GM19467 (cell line): ENCODE measurements around the gene SNAP47.

Experiments
- ATAC-seq: cut with Tn5 transposase; IDR thresholded peaks from one replicate; pipeline ENCODE4 v1.9.1; 2021; ENCODE audit warnings: mild to moderate bottlenecking, moderate library complexity; ENCODE audit not compliant: unreplicated experiment

The SNAP47 gene

DNA sequence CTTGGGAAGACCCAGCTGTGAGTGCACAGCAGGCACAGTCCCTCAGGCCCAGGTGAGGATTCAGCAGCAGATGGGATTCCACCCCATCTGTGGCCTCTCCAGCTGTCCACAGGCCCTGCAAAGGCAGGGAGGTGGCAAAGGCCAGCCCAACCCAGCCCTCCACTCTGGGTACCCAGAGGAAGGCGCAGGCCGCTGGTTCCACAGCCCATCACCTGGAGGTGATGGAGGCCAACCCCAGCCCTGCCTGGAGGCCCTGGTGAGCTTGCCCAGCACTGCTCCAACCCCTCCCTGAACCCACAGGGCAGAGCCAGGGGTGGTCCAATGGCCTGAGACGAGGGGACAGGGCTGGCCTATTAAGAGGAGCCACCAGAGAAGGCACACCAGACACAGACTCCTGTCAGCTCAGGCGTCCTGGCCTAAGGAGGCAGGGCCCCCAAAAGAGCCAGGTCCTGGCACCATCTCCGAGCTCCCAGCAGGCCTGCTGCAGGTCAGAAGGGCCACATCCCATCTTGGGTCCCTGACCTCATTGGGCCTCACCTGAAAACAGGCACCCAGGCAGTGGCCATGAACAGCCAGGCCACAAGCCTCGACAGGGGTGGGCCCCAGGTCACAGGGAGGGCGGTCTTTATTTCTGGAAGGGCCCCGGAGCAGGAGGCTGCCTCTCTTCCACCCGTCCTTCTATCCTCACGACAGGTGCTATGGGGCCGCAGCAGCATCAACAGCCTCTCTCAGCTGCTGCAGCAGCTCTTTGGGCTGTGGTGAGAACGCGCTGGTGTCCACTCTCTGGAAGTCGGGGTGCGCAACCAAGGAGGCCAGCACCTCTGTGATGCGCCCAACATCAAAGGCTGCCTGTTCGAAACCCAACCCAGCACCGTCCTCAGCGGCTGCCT is 3.3 kb upstream of the SNAP47 start:
- ATAC-seq = no peak

DNA sequence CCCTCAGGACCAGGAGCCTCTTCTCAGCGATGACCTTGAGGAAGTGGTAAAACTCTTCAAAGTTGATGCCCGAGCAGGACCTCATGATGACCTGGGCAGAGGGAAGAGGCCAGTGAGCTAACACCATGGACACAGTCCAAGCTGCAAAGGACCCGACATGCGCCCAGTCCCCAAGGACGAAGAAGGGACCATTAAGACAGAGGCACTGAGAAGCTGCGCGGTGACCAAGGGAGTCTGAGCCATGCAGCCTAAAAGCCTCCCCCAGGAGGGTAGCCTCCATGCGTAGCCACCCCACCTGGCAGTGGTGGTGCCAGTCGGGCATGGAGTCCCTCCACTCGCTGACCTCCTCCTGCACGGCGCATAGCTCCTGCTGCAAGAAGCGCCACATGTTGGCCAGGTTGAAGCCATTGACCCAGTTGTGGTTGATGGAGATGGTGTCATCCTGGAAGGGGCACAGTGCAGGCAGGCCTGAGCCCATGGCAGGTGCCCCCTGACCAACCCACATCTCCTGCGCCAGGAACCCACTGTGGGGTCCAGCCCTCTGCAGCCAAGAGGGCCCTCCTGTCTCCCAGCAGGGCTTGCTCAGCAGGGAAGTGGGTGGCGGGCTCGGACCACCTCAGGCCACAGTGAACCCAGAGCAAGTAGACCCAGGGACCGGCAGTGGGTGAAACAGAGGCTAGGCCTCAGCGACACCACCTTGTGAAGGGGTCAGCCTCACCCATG is 2.5 kb upstream of the SNAP47 start:
- ATAC-seq = no peak

DNA sequence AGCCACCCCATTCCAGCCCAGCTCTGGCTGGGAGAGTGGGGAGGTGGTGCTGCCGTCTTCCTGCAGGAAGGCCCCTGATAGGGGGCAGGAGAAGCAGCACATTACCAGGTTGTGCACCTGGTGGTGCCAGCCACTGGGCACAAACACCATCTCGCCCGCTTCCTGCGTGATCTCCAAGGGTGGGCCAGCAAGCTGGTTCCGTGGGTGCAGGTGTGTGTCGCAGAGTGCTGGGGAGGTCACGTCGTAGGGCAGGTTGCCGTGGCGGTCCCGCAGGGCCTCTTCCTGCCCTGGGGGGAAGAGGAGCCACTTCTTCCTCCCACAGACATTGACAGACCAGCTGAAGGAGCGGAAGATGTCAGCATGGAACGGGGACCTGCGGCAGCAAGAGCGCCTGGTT is 1.9 kb upstream of the SNAP47 start:
- no peak for ATAC-seq

DNA sequence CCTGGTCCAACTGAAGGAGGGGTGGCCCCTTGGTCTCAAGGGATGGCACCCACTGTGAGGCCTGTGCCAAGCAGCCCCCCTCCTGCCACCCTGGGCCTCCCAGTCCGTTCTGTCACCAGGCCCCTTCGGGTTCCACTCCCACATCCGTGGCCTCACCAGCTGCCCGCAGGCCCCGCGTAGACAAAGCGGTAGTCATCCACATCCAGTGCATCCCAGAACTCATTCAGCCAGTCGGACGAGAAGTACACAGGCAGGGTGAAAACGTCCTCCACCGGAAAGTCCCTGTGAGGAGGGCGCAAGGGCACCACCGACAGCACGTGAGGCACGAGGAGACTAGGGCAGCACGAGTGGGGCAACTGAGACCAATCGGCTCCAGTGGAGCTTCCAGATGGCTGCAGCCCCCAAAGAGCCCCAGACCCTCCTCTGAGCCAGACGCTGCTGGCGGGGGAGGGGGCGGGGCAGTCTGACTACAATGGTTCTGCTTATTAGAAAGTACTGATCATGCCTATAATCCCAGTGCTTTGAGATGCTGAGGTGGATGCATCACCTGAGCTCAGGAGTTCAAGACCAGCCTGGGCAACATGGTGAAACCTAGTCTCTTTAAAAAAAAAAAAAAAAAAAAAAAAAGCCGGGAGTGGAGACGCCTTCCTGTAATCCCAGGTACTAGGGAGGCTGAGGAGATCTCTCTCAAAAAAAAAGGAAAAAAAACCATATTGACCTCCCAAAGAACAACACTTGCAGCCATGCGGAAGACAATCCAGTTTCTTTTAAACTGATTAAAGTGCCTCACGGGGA is 1.3 kb upstream of the SNAP47 start:
- ATAC-seq = no peak

DNA sequence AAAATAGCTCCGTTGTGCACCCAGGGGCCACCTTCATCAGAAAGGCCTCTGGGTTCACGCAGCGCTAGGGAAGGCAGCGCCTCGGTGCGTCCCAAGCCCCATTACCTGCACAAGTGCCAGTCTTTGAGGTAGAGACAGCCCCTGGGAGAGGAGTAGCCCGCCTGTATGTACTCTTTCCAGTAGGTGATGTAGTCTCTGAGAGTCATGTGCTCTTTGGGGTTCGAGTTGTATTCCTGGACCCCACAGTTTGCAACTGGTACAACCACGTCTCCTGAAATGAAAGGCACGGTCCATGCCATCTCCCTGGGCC is 734 bp upstream of the SNAP47 start:
- peak; percentile 1 for ATAC-seq

DNA sequence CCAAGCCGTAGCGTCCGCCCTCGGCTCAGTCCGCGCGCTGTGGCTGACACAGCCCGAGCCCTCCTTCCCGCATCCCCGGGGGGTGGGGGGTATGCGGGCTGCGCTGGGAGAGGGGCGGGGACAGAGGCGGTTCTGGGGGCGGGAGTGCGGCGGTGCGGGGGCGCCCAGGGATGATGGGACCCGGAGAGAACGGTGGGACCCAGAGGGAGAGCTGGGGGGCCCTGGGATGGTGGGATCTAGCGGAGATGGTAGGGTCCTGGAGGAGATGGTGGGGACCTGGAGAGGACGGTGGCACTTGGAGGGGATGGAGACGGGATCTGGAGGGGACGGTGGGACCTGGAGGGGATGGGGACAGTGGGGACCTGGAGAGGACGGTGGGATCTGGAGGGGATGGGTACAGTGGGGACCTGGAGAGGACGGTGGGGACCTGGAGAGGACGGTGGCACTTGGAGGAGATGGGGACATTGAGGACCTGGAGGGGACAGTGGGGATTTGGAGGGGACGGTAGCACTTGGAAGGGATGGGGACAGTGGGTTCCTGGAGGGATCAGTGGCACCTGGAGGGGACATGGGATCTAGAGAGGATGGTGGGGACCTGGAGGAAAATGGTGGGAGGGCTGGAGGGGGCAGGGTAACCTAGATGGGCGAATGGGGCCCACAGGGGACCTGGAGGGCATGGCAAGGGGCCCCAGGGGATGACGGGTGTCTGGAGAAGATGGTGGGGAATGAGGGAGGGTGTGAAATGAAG is 477 bp downstream of the SNAP47 start:
- no peak for ATAC-seq

DNA sequence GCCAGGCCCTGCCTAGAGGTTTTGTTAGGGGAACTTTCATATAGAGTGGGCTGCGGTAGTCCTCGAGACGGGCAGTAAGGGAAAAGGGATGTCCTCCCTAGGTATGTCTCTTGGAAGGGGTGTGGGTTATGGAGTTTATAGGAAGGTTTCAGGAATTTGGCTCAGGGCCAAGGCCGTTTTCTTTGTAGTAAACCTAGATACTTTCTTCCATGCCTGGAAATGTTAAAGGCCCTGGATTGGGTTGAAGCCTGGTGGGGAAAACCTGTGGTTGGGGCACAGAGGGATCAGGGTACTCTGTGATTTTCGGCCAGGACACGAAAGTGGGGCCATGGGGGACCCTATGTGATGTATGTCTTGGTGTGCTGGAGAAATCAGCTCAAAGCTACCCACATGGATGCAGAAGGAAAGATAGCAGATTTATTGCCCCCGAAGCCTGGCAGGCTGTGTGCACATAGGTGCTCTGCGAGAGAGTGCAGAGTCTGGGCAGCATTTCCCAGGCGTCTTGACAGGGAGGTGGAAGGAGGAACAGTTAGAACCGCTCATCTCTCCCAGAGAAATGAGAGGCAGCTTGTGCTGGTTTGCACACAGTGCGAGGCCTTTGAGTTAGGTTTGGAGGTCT is 1.7 kb downstream of the SNAP47 start:
- no peak for ATAC-seq

DNA sequence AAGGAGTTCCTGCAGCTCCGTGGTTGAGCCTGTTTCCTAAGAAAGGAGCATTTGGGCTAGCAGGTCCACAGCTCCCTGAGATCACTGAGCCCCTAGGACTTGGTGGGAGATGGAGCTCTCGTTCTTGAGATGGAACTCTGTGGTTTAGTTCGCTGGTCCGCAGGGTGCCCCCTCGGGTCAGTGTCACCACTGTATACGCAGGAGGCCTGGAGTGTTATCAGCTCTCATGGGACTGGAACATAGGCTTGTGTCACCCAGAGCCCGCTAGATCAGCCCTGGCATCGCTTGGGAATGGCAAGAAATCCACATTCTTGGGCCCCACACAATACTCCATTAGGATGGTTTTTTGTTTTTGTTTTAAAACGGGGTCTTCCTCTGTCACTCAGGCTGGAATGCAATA is 3.6 kb downstream of the SNAP47 start:
- no peak for ATAC-seq

DNA sequence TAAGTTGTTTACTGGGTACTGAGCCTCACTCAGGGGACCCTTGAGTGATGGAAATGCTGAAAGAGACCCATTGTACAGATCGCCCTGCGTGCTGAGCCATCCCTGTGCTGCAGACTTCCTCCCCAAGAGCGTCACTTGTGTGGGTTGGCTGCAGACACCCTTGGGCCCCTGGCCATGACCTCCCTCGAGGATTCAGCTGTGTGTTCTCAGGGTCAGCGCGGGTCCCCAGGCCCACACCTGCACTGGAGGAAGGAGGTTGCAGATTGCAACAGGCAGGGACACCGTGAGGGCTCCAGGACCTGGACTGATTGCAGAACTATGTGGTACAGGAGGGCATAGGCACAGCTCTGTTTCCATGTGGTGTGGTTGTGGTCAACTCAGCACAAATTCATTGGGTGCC is 4.4 kb downstream of the SNAP47 start:
- no peak for ATAC-seq

DNA sequence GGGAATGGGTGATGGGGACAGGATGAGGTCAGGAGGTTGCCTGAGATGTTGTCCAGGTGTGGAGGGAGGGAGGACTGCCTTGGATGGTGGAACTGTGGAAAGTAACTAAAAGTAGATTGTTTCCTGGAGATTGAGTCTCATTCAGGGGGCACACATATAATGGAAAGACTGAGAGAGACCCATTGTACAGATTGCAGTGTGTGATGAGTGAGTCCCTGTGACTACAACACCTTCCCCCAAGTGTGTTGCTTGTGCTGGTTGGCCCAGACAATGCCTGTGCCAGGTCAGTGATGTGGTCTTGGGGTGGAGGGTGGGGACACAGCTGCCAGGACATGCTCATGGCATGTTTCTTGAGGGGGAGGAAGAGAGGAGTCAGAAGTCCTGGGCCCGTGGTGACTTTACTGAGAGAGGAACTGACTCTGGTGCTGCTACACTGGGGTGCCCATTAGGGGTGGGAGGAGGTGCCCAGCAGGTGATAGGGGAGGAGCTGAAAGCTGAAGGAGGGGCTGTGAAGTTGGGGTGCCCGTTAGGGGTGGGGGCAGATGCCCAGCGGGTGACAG is 5.2 kb downstream of the SNAP47 start:
- ATAC-seq = no peak

DNA sequence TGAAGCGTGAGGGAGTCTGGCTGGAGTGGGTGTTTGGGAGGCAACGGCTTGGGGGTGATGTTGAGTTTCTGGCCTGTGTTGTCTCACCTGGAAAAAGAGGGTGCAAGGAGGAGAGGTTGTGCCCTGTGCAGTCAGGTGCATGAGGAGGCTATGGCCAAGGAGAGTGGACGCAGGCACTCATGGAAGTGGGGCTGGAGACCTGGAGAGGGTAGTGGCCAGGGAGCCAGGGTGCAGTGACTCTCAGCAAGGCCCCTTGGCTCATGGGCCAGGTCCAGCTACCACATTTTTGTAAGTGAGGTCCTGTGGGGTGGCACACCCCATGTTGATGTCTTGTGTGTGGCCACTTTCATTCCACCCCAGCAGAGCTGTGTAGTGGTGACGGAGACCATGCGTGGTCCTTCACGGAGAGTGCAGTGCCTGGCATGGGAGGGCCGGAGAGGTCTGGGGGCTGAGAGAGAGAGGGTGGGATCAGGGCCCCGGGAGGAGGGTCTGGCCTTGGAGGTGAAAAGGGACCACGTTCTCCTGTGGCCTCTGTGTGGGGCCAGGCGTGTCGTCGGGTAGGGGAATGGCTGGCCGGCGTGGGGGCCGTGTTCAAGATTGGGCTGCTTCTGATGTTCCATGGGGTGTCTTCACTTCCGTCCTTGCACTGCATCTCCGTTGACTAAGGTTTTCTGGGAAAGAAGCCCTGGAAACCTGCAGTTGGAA is 6.1 kb downstream of the SNAP47 start:
- ATAC-seq = no peak

DNA sequence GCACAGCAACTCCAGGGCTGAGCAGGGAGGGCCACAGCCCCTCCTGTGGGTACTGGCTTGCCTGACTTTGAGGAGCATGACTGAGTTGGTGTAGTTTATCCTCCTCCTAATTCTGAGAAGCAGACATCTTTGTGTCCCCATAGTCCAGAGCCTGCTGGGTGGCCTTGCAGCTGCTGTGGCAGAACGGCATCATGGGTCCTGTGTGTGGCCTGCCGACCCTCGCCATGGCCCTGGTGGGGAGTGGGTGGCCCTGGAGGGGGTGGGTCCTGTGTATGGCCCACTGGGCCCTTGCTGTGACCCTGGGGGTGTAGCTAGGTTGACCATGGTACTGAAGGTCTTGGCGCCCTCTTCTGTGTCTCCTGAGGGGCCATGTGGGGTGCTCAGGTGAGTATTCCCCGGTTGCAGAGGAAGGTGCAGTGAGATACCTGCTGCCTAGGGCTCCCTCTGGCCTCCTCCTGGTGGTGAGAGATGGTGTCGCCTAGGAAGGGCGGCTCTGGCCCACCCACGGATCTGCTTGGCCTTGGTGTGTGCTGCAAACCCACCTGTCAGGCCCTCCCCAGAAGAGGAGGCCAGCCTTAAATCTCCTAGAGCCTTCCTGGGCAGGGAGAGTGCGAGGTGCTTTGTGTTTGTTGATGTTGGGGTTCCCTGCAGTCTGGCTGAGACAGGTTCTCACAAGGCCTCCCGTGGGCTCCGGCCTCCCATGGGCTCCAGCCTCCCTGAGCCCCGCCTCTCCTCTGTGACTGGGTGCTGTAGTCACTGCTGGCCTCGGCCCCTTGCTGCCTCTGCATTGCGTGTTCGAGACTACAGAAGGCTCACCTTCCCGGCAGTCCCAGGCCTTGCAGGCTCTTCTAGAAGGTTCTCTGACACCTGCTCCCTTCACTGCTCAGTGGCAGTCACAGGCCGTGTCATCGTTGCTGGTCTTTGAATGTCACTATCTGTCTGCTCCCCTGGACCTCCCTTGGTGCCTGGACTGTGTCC is 7.8 kb downstream of the SNAP47 start:
- ATAC-seq = no peak

DNA sequence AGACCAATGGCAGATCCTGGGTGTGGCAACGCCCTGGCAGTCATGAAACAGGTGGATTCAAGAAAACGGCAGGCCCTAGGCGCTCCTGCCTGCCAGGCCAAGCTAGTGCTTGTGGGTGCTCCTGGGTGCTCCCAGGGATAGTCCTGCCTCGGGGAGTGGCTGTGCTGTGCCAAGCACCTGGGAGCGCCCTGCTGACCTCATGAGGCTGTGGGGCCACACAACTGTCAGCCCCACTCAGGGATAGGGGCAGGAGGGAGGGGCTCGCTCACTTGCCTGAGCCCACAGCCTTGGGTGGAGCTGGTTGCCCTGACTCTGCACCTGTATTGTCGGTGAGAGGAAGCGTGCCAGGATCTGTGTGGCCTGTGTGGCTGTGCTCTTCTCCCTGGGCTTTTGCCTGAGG is 9.4 kb downstream of the SNAP47 start:
- no peak for ATAC-seq

DNA sequence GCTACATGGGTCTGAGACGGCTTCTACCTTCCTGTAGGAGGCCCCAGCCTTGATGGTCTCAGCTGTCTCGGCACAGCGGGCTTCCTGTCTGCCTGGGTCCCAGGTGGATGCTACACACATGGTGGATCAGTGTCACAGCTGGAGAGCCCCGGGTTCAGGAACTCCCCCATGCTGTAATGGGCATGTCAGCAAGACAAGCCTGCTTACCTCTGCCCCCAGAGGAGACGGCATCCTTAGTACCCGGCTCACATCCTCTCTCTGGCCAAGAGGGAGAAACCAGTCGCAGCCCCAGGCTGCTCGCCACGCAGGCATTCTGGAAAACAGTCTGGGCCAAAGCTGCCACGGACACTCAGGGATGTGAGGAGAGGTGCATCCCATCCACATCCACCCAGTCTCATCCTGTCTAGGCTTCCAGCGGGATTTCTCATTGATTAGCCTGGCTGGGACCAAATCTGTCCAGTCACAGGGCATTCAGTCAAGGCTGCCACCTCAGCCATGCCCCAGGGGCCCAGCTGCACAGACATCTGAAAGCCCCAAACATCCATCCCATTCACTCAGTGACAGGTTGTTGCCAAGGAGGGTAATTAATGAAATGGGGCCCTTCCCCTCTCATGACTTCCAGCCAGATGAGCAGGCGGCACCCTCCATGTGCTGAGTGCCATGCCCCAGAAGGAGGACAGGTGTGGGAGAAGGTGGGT is 10.5 kb downstream of the SNAP47 start:
- no peak for ATAC-seq

DNA sequence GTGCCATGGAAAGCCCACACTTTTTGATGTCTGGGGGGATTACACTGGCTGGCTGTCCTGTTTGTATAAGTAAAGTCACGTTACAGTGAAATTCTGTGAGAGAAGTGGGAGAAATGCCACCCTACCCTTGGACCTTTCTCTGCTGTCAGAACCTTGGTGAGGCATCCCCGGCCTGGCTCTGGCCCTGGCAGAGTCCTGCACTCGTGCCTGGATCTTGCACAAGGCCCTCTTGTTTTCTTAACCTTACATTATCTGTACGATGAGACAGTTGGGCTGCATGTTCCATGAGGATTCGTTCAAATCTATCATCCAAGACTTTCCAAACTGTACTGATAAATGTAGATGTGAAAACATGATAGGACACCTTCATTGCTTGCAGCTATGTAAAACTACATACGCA is 11.4 kb downstream of the SNAP47 start:
- ATAC-seq = no peak

DNA sequence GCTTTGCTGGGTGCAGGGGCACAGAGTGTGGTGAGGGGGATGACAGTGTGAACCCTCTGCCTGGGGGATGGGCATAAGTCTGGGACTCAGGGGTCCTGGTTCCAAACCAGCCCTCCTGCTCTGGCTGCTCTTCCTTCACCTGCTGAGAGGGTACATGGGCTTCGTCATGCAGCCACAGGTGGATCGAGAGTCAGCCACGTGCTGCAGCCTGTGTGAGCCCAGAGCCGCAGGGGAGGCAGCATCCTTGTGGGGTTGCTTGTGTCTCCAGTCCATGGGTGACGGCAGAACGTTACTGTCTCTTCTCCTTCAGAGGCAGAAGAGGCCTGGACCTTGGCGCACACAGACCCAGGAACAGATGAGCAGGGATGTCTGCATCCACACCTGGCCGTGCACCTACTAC is 12.1 kb downstream of the SNAP47 start:
- no peak for ATAC-seq

DNA sequence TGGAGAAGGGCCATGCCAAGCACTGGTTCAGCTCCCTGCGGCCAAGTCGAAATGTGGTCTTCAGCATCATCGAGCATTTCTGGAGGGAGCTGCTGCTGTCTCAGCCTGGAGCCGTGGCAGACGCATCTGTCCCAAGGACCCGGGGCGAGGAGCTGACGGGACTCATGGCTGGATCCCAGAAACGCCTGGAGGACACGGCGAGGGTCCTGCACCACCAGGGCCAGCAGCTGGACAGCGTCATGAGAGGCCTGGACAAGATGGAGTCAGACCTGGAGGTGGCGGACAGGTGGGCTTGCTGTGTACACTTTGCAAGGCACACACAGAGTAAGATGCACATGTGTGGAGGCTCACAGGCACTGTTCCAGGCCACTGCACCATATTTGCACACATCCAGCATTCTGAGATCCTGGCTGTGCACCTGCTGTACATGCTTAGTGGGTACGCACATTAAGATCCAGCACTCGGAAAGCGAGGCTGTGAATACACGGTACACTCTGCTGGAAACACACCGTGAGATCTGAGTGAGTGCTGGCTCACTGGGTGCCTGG is 12.8 kb downstream of the SNAP47 start:
- ATAC-seq = no peak
